Hepatocyte (in vitro differentiated cells): Measurements from ENCODE around the gene FILIP1L.

Experiments
- EZH2 ChIP-seq: fragments of 200-600 bp; sonication (generic); IDR thresholded peaks from 2 replicates; pipeline ENCODE4 v1.6.1; 2016; ENCODE audit warnings: antibody characterized with exemption, mild to moderate bottlenecking, borderline replicate concordance
- EZH2phosphoT487 ChIP-seq: fragments of 200-600 bp; sonication (generic); IDR thresholded peaks from one replicate; pipeline ENCODE4 v1.6.1; 2018; ENCODE audit warnings: antibody characterized with exemption, mild to moderate bottlenecking, low read depth, moderate library complexity; ENCODE audit not compliant: unreplicated experiment, severe bottlenecking
- TF ChIP-seq, protein P1 (sequence below): fragments of 200-600 bp; sonication (generic); IDR thresholded peaks from 2 replicates; pipeline ENCODE4 v1.5.1; 2016; ENCODE audit warnings: antibody characterized with exemption, mild to moderate bottlenecking; ENCODE audit not compliant: poor library complexity

DNA sequence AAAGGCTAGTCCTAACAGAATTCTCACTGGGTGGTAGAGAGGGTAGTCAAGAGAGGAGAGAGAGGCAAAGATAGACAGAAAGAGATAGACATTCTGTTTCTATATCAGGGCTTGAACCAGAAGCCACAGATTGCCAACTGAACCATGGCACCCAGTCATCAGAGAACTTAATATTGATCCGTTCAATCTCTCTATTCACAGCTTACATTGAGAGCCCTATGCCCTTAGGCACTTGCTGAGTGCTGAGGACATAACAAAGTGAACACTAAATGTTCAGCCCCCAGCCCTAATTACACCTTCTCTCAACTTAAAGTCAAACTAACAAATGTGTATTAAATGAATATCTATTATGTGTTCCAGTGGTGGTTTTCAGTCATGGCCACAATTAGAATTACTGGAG is 124.1 kb downstream of the FILIP1L start:
- TF ChIP-seq, protein P1, sequence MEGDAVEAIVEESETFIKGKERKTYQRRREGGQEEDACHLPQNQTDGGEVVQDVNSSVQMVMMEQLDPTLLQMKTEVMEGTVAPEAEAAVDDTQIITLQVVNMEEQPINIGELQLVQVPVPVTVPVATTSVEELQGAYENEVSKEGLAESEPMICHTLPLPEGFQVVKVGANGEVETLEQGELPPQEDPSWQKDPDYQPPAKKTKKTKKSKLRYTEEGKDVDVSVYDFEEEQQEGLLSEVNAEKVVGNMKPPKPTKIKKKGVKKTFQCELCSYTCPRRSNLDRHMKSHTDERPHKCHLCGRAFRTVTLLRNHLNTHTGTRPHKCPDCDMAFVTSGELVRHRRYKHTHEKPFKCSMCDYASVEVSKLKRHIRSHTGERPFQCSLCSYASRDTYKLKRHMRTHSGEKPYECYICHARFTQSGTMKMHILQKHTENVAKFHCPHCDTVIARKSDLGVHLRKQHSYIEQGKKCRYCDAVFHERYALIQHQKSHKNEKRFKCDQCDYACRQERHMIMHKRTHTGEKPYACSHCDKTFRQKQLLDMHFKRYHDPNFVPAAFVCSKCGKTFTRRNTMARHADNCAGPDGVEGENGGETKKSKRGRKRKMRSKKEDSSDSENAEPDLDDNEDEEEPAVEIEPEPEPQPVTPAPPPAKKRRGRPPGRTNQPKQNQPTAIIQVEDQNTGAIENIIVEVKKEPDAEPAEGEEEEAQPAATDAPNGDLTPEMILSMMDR: no peak
- TF ChIP-seq EZH2: no peak
- TF ChIP-seq EZH2phosphoT487: no peak
